HEK293 (cell line): ENCODE data around the gene PTGR1.

Experiments
- ZNF16 ChIP-seq: fragments of 450-650 bp; formaldehyde crosslinking; IDR thresholded peaks from 2 replicates; pipeline ENCODE4 v1.5.1; 2016; ENCODE audit warnings: low read depth, missing biosample characterization, missing genetic modification characterization
- ZNF18 ChIP-seq: fragments of 450-650 bp; formaldehyde crosslinking; IDR thresholded peaks from 2 replicates; pipeline ENCODE4 v1.5.1; 2016; ENCODE audit warnings: missing biosample characterization, missing genetic modification characterization
- ZNF274 ChIP-seq, 2 experiments: fragments of 200-500 bp in 1 of 2; fragments of 450-650 bp in 1 of 2; sonication (Bioruptor generic) in 1 of 2; formaldehyde crosslinking in 1 of 2; IDR thresholded peaks; 2 replicates each; pipeline versions ENCODE4 v1.5.1 to v1.6.1; 2014 to 2016; ENCODE audit warnings: borderline replicate concordance in 1 of 2, inconsistent platforms in 1 of 2, low read length in 1 of 2, missing biosample characterization in 1 of 2, missing genetic modification characterization in 1 of 2
- ZNF660 ChIP-seq: fragments of 450-650 bp; IDR thresholded peaks from 2 replicates; pipeline ENCODE4 v1.5.1; 2018; ENCODE audit warnings: missing biosample characterization, mild to moderate bottlenecking, missing genetic modification characterization
- TF ChIP-seq, protein P1 (sequence below): fragments of 450-650 bp; formaldehyde crosslinking; IDR thresholded peaks from 2 replicates; pipeline ENCODE4 v1.5.1; 2016; ENCODE audit warnings: missing biosample characterization, missing genetic modification characterization

GRCh38 chr9:111561165-111561719, 38.2 kb downstream of the PTGR1 start:
- TF ChIP-seq ZNF16 (no peak), ZNF274 (IDR thresholded peaks at IDR 0.05; ENCODE audit: low read length) (no peak), ZNF274 (tag by site-specific recombination; IDR thresholded peaks at IDR 0.05; ENCODE audit: borderline replicate concordance) (no peak), ZNF18 (no peak), ZNF660 (tag by site-specific recombination) (no peak)
- TF ChIP-seq, protein P1, sequence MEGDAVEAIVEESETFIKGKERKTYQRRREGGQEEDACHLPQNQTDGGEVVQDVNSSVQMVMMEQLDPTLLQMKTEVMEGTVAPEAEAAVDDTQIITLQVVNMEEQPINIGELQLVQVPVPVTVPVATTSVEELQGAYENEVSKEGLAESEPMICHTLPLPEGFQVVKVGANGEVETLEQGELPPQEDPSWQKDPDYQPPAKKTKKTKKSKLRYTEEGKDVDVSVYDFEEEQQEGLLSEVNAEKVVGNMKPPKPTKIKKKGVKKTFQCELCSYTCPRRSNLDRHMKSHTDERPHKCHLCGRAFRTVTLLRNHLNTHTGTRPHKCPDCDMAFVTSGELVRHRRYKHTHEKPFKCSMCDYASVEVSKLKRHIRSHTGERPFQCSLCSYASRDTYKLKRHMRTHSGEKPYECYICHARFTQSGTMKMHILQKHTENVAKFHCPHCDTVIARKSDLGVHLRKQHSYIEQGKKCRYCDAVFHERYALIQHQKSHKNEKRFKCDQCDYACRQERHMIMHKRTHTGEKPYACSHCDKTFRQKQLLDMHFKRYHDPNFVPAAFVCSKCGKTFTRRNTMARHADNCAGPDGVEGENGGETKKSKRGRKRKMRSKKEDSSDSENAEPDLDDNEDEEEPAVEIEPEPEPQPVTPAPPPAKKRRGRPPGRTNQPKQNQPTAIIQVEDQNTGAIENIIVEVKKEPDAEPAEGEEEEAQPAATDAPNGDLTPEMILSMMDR (tag by site-specific recombination): no peak
